Lung (tissue), 12 donors: ENCODE data around the gene RBM33. TPM values are rescaled to one million over a fixed set of nuclear protein-coding genes. Genes with fewer than 3 reads are reported as not detected.
A peak's percentile ranks its signal among the peaks of the same experiment; 100 is the strongest.

Experiments
- ATAC-seq: fragments of 200-7000 bp; cut with Tn5 transposase; one replicate; pipeline ENCODE4 v1.9.1; 2020; ENCODE audit warnings: moderate number of reproducible peaks; ENCODE audit not compliant: insufficient read depth, low FRiP score
- DNase-seq, 3 donors: peaks; one replicate each; pipeline ENCODE4 v3.0.0-alpha.2; 2013 to 2017
- H3K27ac ChIP-seq, 2 donors: one replicate each; pipeline ENCODE4 v1.5.1; 2013; ENCODE audit warnings: mild to moderate bottlenecking in 2 of 2, moderate library complexity in 2 of 2, control low read depth in 1 of 2, inconsistent platforms in 1 of 2, low read depth in 1 of 2, low read length in 1 of 2
- H3K27me3 ChIP-seq, 3 donors: one replicate each; pipeline ENCODE4 v1.5.1; 2013; ENCODE audit warnings: low read length in 2 of 3; ENCODE audit not compliant: control insufficient read depth in 3 of 3, insufficient read depth in 3 of 3
- H3K36me3 ChIP-seq, 4 donors: one replicate each; pipeline ENCODE4 v1.5.1; 2013; ENCODE audit warnings: low read length in 4 of 4, mild to moderate bottlenecking in 1 of 4, moderate library complexity in 1 of 4; ENCODE audit not compliant: control insufficient read depth in 4 of 4, insufficient read depth in 4 of 4
- H3K4me1 ChIP-seq, 5 donors: one replicate each; pipeline ENCODE4 v1.5.1; 2013; ENCODE audit warnings: low read length in 5 of 5, mild to moderate bottlenecking in 2 of 5, moderate library complexity in 1 of 5; ENCODE audit not compliant: control insufficient read depth in 5 of 5, insufficient read depth in 5 of 5
- H3K4me3 ChIP-seq: one replicate; pipeline ENCODE4 v1.5.1; 2013; ENCODE audit warnings: mild to moderate bottlenecking, control low read depth, moderate library complexity
- H3K9ac ChIP-seq, 2 donors: one replicate each; pipeline ENCODE4 v1.5.1; 2013; ENCODE audit warnings: low read length in 2 of 2, control low read depth in 1 of 2; ENCODE audit not compliant: insufficient read depth in 1 of 2
- H3K9me3 ChIP-seq, 4 donors: one replicate each; pipeline ENCODE4 v1.5.1; 2013; ENCODE audit warnings: low read length in 3 of 4, mild to moderate bottlenecking in 1 of 4, moderate library complexity in 1 of 4; ENCODE audit not compliant: control insufficient read depth in 4 of 4, insufficient read depth in 3 of 4
- WGBS, 2 donors: extraction: QIAGEN DNeasy Blood & Tissue Kit; methylation state at CpG; one replicate each; pipeline ENCODE4 v1.1.7; 2013; 5-methylcytosine and 5-hydroxymethylcytosine counted together
- polyA plus RNA-seq, 2 donors: library from polyadenylated mRNA; stranded (reverse); fragments of 200-250 nt; gene quantifications; one replicate each; pipeline ENCODE4 v1.2.1, GENCODE V29; 2013
- total RNA-seq, 2 donors: library from RNA; depleted of rRNA in 1 of 2; stranded (reverse); fragments of >200 nt in 1 of 2; gene quantifications; one replicate each; pipeline ENCODE4 v1.2.1, GENCODE V29; 2014 to 2021
- TF ChIP-seq, protein P1 (sequence below): IDR thresholded peaks from 2 replicates; pipeline ENCODE4 v1.5.1; 2012; ENCODE audit warnings: mild to moderate bottlenecking; ENCODE audit errors: control extremely low read depth, extremely low read depth
- donor health status: control.
- donor health status: control.
- donor health status: Bipolar disorder and iron deficiency.
- donor health status: healthy.
- donor health status: DM: yes; HTN: yes; CAD: no.

The RBM33 gene
- total and polyA plus RNA-seq, 4 donors: 15.3 to 99.6 (median 43.2) TPM

DNA sequence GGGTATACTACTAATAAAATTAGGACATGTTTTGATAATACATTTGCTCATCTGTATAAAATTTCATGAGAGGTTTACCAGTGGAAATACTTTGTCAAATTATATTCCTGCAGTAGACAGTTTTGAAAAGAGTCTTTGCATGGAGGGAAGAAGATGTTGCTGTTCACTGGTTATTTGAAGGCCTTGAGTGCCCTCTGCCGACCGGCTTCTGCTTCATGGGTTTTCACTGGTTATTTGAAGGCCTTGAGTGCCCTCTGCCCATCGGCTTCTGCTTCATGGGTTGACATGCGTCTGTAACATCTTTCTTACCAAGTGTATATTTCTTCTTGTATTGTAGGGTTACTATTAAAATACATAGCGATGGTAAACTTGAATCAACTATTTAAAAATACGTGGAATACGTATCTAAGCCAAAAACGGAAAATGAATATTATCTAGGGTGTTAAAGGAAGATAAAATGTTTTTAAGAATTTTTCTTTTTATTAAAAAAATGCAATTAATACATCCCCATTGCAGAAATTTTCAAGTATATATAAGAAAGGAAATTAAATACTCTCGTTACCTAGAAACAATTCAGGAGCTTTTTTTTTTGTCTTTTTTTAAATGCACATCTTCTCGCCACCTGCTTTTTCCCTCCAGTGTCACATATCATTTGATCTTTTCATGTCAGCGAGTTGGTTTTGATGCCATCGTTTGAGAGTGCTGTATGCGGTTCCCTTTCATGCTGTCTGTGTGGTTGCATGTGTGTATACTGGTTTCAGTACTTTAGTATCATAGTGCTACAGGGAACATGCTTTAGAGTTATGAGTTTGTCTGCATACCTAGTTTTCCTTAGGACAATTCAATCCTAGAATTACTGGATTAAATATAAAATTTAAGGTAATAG is 94.4 kb downstream of the RBM33 start:
- WGBS, 2 donors: 71 to 76% methylated on average over 13 of the region's 13 CpGs
- Histone ChIP-seq H3K27ac (no peak overlapping the region), H3K4me3 (no peak overlapping the region), H3K4me1 (no peaks in the 10 kb centered on the region), H3K36me3 (peaks cover 16 to 40% (median 23%) of the 10 kb centered on the region in 4 donors), H3K9ac (no peak overlapping the region), H3K27me3 (no peaks in the 10 kb centered on the region), H3K9me3 (no peaks in the 10 kb centered on the region)
- TF ChIP-seq, protein P1, sequence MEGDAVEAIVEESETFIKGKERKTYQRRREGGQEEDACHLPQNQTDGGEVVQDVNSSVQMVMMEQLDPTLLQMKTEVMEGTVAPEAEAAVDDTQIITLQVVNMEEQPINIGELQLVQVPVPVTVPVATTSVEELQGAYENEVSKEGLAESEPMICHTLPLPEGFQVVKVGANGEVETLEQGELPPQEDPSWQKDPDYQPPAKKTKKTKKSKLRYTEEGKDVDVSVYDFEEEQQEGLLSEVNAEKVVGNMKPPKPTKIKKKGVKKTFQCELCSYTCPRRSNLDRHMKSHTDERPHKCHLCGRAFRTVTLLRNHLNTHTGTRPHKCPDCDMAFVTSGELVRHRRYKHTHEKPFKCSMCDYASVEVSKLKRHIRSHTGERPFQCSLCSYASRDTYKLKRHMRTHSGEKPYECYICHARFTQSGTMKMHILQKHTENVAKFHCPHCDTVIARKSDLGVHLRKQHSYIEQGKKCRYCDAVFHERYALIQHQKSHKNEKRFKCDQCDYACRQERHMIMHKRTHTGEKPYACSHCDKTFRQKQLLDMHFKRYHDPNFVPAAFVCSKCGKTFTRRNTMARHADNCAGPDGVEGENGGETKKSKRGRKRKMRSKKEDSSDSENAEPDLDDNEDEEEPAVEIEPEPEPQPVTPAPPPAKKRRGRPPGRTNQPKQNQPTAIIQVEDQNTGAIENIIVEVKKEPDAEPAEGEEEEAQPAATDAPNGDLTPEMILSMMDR: peak; percentile 63
- ATAC-seq (peak; percentile 37), DNase-seq (peak; percentile 73 to 83 (median 76))

DNA sequence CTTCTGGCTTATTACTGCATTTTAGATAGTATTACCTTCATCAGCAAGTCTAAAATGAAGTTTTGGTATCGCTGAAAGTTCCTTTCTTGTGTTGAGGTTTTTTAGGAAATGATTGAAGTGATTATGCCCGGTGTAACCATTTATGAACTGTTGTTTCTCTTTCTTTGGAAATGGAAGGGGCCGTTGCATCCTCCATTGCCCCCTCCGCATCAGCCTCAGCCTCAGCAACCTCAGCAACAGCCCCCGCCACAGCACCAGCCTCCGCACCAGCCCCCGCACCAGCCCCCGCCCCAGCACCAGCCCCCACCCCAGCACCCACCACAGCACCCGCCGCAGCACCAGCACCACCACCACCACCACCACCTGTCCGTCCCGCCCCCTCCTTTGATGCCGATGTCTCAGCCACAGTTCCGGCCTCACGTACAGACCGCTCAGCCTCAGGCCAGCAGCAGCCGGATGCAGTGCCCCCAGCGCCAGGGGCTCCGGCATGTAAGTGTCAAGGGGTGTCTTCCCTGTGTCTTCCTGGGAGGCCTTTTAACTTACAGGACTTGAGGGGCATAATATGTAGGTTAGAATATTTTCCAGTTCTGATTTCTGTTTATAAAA is 95.2 kb downstream of the RBM33 start:
- Histone ChIP-seq H3K4me1 (no peaks in the 10 kb centered on the region), H3K9ac (no peak overlapping the region), H3K36me3 (peaks cover 18 to 40% (median 23%) of the 10 kb centered on the region in 4 donors), H3K4me3 (no peak overlapping the region), H3K27me3 (no peaks in the 10 kb centered on the region), H3K27ac (no peak overlapping the region), H3K9me3 (no peaks in the 10 kb centered on the region)
- ATAC-seq: no peak
- WGBS, 2 donors: 92 to 95% methylated on average over 15 to 19 of the region's 19 CpGs
- no peak for DNase-seq
- TF ChIP-seq, protein P1: no peak

DNA sequence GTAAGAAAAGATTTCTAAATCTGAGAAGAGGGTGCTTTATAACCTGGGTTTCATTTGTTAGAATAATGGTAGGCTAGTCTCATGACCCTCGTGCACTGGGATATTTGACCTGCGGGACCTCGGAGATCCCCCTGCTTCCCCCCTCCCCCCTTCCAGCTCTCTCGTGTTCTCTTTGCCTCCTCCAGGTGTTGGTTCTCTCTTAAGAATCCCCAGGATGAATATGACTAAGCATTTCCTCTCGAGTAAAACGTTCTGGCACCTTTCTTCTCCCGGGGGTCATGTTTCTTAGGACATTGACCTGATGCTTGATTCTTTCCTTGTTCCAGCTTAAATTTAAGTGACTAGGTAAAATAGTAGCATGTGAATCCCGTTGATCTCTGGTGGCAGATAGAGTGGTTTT is 96.6 kb downstream of the RBM33 start:
- DNase-seq (no peak), ATAC-seq (no peak)
- Histone ChIP-seq H3K36me3 (peaks cover 29 to 51% (median 36%) of the 10 kb centered on the region in 4 donors), H3K27ac (no peak overlapping the region), H3K27me3 (no peaks in the 10 kb centered on the region), H3K9me3 (no peaks in the 10 kb centered on the region), H3K9ac (no peak overlapping the region), H3K4me1 (no peaks in the 10 kb centered on the region), H3K4me3 (no peak overlapping the region)
- whole genome bisulfite sequencing, 2 donors: 59 to 73% methylated on average over 8 of the region's 8 CpGs
- TF ChIP-seq, protein P1: no peak
